RWPE2 (cell line): Measurements from ENCODE around the gene CBY3.
A peak's percentile ranks its signal among the peaks of the same experiment; 100 is the strongest.
"Not testable (repeated sequence)": the region's sequence is repeated elsewhere in the genome, so short reads cannot be mapped to it uniquely, and the experiment has no call there.

Experiments used
- ATAC-seq: fragments of 200-7000 bp; cut with Tn5 transposase; 3 replicates; pipeline ENCODE4 v1.9.1; 2021; ENCODE audit warnings: low read depth
- DNase-seq: peaks from one replicate; pipeline ENCODE4 v3.0.0-alpha.2; 2020; ENCODE audit warnings: low spot score
- H3K27ac ChIP-seq: fragments of 450-650 bp; 2 replicates; pipeline ENCODE4 v1.5.1; 2017; ENCODE audit warnings: mild to moderate bottlenecking; ENCODE audit not compliant: poor library complexity, severe bottlenecking
- H3K27me3 ChIP-seq: fragments of 250-450 bp; sonication (Bioruptor Pico); 2 replicates; pipeline ENCODE4 v1.5.1; 2021; ENCODE audit warnings: mild to moderate bottlenecking, moderate library complexity; ENCODE audit not compliant: insufficient read depth, poor library complexity, severe bottlenecking
- H3K36me3 ChIP-seq: fragments of 250-450 bp; sonication (Bioruptor Pico); 2 replicates; pipeline ENCODE4 v1.5.1; 2020; ENCODE audit warnings: low read depth, mild to moderate bottlenecking, moderate library complexity
- H3K4me1 ChIP-seq: fragments of 250-450 bp; sonication (Bioruptor Pico); 2 replicates; pipeline ENCODE4 v1.5.1; 2021; ENCODE audit warnings: mild to moderate bottlenecking, moderate library complexity; ENCODE audit not compliant: insufficient read depth, poor library complexity, severe bottlenecking
- H3K4me3 ChIP-seq: fragments of 250-450 bp; sonication (Bioruptor Pico); 2 replicates; pipeline ENCODE4 v1.5.1; 2021; ENCODE audit warnings: mild to moderate bottlenecking, moderate library complexity; ENCODE audit not compliant: severe bottlenecking
- H3K9me3 ChIP-seq: fragments of 250-450 bp; sonication (Bioruptor Pico); 2 replicates; pipeline ENCODE4 v1.5.1; 2021; ENCODE audit warnings: mild to moderate bottlenecking, moderate library complexity; ENCODE audit not compliant: severe bottlenecking
- CTCF ChIP-seq: fragments of 450-650 bp; IDR thresholded peaks from one replicate; pipeline ENCODE4 v1.5.1; 2017; ENCODE audit warnings: mild to moderate bottlenecking, moderate library complexity; ENCODE audit not compliant: poor library complexity, severe bottlenecking

The CBY3 gene

GRCh38 chr5:179648410-179648809, 32.4 kb downstream of the CBY3 start:
- Histone ChIP-seq H3K4me1 (no peaks in the 10 kb centered on the region), H3K27ac (no peak overlapping the region), H3K36me3 (no peaks in the 10 kb centered on the region), H3K4me3 (no peak overlapping the region), H3K9me3 (no peaks in the 10 kb centered on the region), H3K27me3 (no peaks in the 10 kb centered on the region)
- ATAC-seq = no peak; the same call in 2 of the 3 replicates
- DNase-seq = peak; percentile 64
- TF ChIP-seq CTCF = no peak

- peak; percentile 40 for ATAC-seq
- not testable (repeated sequence) for H3K27ac ChIP-seq, H3K4me3 ChIP-seq, H3K4me1 ChIP-seq, DNase-seq, H3K9me3 ChIP-seq, H3K36me3 ChIP-seq, H3K27me3 ChIP-seq
Observed at GRCh38 chr5:179644766-179645165, 36.1 kb downstream of the CBY3 start.

GRCh38 chr5:179643141-179643920, 37.5 kb downstream of the CBY3 start:
- DNase-seq, H3K27ac ChIP-seq, H3K27me3 ChIP-seq, H3K9me3 ChIP-seq, H3K36me3 ChIP-seq, H3K4me1 ChIP-seq, ATAC-seq, H3K4me3 ChIP-seq: not testable (repeated sequence)

GRCh38 chr5:179642626-179643025, 38.2 kb downstream of the CBY3 start:
- not testable (repeated sequence) for H3K27me3 ChIP-seq, H3K36me3 ChIP-seq, H3K4me1 ChIP-seq, H3K9me3 ChIP-seq, ATAC-seq, H3K27ac ChIP-seq, H3K4me3 ChIP-seq
- peak; percentile 29 for DNase-seq

- H3K27me3 ChIP-seq, H3K27ac ChIP-seq, DNase-seq, H3K36me3 ChIP-seq, ATAC-seq, H3K9me3 ChIP-seq, H3K4me3 ChIP-seq, H3K4me1 ChIP-seq: not testable (repeated sequence)
Observed at GRCh38 chr5:179641745-179642144, 39.1 kb downstream of the CBY3 start.

- H3K36me3 ChIP-seq, H3K4me3 ChIP-seq, H3K9me3 ChIP-seq, H3K27ac ChIP-seq, ATAC-seq, H3K27me3 ChIP-seq, H3K4me1 ChIP-seq, DNase-seq: not testable (repeated sequence)
Observed at GRCh38 chr5:179639296-179639695, 41.5 kb downstream of the CBY3 start.

GRCh38 chr5:179634370-179635172, 46.3 kb downstream of the CBY3 start:
- ATAC-seq = peak; percentile 90
- not testable (repeated sequence) for H3K9me3 ChIP-seq, H3K4me3 ChIP-seq, DNase-seq, H3K27me3 ChIP-seq, H3K36me3 ChIP-seq, H3K27ac ChIP-seq, H3K4me1 ChIP-seq
- peak; percentile 5 for TF ChIP-seq CTCF
